ENCODE data around the gene PLA2G3.
A peak's percentile ranks its signal among the peaks of the same experiment; 100 is the strongest.
"Not testable (repeated sequence)": the region's sequence is repeated elsewhere in the genome, so short reads cannot be mapped to it uniquely, and the experiment has no call there.

Gene PLA2G3

DNA sequence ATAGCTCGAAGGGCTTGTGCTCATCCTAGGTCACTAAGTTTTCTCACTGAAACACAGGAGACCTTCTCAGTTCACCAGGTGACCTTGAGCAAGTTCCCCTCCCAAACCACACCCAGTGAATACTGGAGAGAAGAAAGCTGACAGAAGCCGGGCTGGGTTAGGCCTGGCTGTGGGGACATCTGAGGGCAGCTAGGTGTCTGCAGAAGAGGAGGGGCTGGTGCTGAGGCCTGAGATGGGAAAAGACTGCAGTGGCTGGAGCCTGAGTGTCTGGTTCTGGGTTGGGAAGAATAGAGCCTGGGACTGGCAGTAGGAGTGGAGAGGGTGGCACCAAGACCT is 18.1 kb downstream of the PLA2G3 start:
- no peak for DNase-seq

DNA sequence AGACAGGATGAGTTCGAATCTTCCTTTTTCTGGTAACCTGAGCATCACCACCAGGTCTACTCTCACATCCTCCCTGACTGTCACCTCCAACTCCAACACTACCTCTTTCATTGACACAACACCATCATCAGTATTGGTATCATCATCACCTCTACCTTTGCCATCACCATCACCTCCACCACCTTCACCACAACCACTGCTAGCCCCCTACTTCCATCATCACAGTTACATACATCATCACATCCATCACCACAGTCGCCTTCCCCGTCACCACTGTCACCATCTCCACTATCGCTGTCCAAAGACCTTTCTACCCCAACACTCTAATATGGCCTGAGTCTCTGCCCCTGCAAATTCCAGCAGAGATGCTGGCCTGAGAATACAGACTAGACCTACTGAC is 18.9 kb downstream of the PLA2G3 start:
- no peak for DNase-seq

DNA sequence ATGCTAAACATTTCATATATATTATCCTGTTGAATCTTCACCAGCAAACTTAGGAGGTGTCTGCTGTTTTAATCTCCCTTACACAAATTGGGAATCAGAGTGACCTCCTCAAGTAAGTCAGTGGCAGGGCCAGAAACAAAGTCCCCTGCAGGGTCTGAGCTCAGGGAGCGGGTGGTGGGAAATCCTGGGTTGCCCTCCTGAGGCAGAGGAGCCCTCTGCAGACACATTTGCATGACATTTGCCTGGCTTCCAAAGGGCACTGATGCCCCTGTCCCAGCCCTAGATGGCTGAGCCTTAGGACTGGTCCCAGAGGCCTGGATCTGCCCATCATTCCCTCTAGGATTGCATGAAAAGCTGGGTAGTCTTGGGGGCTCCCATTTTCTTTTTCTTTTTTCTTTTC is 19.7 kb downstream of the PLA2G3 start:
- DNase-seq = no peak

DNA sequence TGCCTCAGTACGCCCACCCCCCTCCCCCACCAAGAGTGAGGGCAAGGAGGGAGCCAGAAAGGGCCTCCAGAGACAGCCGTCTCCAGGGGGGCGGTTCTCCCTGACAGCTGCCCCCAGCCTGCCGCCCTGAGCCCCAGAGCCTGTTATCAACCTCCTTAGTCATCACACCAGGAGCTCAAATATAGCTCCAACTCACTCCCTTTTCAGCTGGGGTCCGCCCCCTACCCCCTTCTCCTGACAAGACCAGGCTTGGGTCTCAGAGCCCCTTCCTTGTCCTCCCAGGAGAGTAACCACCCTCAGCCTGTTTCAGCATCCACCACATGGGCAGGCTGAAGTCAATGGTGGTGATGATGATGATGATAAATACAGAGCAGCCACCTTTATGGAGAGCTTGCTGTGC is 20.1 kb downstream of the PLA2G3 start:
- no peak for DNase-seq

DNA sequence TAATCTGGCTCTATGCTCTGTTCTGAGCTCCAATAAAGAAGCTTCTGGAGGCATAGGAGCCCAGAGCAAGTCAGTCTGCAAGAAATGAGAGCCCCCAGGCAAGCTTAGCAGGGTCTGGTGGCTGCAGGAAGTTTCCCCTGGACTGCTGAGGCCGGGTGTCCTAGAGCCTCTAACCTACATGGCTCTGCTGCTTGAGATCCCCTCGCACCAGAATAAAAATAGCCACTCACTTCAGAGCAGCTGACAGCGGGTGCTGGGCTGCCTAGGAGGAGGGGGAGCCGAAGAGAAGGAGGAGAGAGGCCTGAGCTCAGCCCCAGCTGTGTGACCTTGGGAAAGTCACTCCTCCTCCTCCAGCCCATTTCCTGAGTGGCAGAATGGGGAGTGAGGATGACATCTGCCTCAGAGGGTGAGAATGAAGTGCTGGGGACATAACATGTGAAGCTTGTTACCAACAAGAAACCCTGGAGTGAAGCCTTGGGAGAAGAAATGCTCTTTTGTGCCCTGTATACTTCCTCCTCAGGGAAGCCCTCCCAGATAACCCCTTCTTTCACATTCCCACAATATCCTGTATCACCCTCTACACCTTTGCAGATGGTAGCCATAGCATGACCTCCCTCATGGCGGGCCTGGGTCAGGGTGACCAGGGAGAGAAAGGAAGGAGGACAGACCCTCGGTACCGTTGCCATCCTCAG is 21.1 kb downstream of the PLA2G3 start:
- DNase-seq = peak in 1 of 2 experiments; percentile 15

DNA sequence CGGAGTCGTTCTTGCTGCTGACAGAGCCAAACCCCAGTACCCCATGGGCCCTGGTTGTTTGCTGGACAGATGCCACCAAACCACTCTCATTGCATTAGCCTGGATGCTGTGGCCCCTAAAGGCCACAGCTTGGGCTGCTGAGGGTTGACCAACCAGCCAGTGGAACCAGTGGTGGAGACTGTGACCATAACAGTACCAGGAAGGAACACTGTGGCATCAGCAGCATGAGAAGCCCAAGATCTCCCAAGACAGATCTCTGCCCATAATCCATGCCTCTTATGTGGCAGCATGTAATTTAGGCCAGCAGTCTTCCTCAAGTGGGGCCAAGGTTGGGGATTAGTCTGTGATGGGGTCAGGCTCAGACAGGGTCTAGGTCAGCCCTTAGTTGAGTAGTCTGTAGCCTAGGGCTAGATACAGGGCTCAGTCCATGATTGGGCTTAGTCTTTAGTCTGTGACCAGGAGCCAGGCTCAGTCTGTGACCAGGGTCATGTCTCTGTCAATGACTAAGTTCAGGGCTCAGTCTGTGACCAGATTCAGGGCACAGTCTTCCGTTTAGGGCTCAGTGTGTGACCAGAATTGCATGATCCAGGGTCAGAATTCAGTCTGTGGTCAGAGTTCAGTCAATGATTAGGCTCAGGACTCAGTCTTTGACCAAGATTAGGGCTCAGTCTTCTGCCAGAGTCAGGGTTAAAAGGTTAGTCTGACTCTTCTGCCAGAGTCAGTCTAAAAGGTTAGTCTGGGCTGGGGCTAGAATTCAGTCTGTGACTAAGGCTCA is 22.1 kb downstream of the PLA2G3 start:
- DNase-seq = no peak

DNA sequence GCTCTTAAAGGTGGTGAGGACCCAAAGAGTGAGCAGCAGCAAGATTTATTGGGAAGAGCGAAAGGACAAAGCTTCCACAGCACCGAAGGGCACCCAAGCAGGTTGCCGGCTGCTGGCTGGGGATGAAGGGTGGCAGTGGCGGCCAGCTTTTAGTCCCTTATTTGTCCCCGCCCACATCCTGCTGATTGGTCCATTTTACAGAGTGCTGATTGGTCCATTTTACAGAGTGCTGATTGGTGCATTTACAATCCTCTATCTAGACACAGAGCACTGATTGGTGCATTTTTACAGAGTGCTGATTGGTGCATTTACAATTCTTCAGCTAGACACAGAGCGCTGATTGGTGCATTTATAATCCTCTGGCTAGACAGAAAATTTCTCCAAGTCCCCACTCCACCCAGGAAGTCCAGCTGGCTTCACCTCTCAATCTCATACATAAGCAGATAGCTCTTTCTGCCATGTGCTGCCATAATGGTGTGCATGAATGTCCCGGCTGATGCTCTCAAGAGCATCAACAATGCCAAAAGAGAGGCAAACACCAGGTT is 27.7 kb downstream of the PLA2G3 start:
- DNase-seq = not testable (repeated sequence)

DNA sequence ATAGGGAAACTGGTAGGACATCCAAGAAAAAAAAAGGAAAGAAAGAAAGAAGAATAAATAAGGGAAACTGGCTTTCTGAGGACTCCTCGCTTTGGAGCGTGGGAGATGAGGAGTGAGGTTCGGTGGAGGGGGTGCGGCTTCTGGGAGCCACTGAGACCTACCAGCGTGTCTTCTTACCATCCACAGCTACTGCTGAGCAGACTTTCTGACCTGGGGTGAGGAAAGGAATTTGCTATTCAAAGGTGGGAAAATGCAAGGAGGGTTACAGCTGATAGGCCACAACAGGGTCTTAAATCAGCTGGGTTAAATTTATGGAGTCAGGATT is 32.5 kb downstream of the PLA2G3 start:
- DNase-seq = no peak

DNA sequence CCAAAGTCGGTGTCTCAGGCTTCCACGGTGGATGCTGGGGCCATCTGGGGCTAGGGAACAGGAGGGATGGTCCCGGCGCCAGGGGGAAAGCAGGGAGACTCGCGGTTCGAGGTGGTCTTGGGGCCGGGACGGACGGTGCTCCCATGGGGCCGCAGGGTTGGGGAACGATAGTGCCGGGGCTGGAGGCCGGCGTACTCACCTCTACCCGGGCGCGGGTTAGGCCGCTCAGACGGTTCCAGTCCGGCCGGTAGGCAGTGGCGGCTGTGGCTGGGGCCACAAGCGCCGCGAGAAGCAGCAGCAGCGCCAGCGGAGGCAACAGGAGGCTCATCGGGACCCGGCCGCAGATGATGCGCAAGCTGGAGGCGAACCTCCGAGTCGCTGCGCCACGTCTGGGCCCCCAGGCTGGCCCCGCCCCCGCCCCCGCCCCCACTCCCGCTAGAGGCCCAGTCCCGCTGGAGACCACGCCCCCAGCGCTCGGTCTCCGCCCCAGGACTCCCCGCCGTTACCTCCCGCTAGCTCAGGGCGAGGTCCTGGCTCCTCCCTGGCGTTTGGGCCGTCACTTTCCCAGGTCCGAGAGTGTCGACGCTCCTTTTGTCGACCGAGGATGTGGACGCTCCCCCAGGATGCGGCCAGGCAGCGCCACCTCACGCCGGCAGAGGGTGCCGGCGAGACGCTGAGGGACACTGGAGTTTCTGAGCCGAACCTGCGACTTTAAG is 33.0 kb downstream of the PLA2G3 start, which contains the start of gene SELENOM:
Gene SELENOM (minus strand): TSS at position 391 of the 716 bp plus-strand sequence. CDS start 63 bp downstream, at position 328.
- peak; percentile 97 for DNase-seq

DNA sequence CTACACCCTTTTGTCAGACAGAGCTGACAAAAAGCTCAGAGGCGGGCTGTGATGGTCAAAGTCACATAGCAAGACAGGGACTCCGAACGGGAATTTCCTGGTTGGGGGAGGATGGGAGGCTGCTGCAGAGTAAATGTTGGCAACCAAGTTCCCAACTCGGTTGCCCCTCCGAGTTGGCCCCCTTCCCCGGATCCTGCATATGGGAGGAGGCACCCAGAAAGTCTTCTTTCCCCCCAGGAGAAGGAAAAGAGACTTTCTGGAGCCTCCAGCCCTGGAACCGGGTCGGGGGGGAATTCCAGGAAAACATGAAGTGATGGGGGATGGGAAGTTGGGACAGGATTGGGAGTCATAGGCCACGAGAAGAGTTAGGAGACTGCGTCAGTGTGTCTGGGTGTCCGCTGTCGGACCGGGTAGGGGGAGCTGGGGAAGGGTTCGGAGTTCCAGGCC is 33.6 kb downstream of the PLA2G3 start:
- DNase-seq = no peak

DNA sequence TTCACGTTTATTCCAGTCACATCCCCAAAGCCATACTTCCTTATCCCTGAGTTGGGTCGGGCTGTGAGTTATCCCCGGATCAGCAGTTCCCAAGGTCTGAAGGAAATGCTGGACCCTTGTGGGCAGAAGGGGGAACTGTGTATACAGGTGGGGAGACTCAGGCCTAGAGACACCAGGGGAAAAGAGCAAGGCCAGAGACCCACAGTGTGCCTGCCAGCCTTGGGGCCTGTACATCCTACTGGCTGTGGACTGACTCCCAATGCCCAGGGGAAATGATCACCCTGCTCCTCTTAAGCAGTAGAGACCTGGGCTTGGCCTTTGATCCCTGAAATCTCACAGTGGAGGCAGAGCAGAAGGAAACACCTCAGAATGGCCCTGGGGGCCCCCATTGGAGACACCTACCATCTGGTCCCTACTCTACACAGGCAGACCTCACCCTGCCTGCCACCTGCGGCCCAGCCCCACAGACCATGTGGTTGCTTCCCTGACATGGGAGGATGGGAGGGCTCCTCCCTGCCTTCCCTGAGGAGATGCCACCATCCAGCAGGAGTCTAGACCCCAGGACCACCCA is 34.2 kb downstream of the PLA2G3 start:
- DNase-seq = no peak

DNA sequence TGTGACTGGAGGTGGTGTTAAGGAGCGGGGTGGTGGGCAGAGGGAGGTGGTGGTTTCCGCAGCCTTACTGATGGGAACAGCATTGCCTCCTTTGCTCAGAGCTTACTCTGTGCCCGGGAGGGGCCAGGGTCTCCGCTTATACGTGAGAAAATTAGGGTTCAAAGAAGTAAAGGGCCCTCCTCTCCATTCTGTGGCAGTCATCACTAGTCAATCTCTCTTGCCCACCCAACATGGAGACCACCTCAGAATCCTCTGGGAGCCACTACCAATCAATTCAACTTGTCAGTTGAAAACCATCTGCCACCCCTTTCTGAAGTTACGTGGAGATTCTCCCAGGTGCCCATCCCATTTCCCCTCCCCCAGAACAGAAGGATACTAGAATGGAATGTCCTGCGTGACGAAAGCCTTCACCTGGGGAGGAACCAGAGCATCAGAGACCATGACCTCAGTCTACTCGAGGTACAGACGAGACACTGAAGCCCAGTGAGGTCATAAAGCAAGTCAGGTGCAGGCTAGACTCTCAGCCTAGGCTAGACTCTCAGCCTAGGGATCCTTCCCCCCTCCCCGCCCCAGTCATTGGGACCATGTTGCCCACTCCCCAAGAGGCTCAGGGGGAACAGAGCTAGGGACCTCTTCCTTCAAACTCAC is 34.9 kb downstream of the PLA2G3 start:
- no peak for DNase-seq

DNA sequence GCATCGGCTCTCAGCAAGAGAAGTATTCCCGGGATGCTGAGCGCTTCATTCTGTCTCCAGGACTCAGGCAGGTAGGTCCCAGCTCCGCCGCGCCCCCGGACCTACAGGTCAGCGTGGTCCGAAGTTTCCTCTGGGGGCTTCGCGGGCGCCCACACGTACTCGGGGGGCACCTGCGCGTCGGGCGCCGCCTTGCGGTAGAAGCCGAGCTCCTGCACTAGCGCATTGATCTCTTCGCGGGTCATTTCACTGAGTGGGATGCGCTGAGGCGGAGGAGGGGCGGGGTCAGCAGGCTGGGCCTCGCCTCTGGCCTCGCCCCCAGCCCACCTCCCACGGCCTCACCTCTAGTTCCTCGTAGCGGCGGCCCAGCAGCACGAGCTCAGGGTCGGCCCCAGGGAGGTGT is 35.4 kb downstream of the PLA2G3 start:
- no peak for DNase-seq

DNA sequence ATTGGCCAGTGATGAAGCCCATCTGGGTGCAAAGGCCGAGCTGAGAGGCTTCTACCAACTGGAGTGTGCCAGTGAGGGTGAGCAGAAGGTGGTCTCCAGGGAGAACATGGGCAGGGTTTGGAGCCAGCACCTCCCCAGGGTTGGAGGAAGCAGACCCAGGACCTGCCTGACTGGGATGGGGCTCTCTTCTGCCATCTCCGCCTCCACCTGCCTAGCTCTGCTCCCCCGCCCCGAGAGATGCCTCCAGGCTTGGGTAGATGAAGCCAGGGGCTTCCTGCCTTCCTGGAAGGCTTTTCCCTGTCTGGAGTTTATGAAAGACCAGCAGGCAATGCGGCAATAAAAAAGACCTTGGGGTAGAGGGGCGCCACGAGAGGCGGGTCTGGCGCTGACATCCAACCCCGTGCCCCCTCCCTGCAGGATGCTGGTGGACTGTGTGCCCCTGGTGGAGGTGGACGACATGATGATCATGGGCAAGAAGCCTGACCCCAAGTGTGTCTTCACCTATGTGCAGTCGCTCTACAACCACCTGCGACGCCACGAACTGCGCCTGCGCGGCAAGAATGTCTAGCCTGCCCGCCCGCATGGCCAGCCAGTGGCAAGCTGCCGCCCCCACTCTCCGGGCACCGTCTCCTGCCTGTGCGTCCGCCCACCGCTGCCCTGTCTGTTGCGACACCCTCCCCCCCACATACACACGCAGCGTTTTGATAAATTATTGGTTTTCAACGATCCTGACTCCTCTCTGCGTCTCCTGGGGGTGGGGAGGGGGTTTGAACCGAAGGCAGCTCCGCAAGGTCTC is 36.2 kb downstream of the PLA2G3 start:
- DNase-seq = no peak

DNA sequence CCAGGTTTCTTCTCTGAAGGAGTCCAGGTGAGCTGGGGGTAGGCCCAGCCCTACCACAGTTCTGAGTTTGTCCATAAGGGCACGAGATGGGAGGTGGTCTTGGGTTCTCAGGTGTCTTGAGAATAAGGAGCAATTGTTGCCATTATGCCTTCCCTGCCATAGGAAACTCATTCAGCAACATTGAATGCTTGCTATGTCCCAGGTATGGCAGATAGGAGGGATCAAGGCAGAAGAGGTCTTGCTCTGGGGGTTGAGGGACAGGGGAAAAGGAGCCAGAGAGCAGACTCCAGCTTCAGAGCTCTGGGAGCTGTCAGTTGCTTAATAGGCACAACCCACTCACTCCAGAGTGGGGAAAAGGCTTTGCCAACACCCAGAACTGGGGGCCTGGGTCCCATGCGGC is 37.2 kb downstream of the PLA2G3 start:
- DNase-seq = no peak

DNA sequence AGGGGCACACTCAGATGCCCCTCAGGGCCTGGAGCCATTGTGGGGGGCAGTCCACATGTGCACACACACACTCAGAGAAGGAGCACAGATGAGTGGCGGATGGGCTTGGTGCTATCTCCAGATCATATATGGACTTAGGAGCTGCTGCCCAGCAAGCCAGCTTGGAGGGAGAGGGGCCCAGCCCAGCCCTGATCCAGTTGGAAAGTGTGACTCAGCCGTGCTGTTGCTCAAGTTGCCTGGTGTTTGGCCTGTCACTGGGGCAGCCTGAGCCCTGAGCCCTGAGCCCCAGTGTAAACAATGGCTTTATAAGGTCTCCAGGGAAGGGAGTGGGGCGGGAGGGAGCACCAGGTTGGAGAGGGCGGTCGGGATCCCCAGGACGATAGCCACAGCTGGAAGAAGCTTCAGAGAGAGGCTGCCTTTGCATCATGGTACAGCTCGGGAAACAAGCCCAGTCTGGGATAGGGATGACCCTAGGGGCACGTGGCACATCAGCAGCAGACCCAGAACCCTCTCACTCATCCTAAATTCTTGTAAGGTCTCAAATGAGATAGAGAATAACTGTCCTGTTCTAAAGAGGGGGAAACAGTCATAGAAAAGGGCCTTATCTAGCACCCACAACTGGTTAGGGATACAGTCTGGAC is 37.7 kb downstream of the PLA2G3 start:
- no peak for DNase-seq

DNA sequence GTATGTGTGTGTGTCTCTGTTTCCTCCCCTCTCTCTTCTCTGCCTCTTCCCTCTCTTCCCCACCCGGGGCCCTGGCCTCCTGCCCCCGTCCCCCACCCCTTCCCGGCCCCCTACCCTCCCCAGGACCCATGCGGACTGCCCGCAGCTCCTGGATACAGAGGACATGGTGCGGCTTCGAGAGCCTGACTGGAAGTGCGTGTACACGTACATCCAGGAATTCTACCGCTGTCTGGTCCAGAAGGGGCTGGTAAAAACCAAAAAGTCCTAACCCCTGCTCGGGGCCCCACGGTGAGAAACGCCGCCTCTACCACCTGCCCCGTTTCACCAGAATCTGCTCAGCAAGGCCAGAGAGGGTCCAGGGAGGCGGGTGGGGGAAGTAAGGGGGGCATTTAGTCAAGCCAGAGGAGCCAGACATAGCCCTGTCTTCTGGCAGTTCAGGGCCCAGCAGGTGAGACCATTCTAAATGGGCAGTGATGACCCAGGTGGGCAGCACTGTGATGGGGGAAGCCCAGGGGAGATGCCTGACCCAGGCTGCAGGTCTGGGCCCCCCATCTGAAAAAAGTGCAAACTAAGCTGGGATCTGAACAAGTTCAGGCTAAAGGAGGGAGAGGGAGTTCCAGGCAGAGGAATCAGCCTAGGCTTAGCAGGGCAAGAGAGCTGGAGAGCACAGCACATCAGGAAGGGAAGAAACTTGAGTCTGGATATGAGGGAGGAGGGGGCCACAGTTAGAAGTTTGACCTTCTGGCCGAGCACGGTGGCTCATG is 39.4 kb downstream of the PLA2G3 start:
- no peak for DNase-seq

DNA sequence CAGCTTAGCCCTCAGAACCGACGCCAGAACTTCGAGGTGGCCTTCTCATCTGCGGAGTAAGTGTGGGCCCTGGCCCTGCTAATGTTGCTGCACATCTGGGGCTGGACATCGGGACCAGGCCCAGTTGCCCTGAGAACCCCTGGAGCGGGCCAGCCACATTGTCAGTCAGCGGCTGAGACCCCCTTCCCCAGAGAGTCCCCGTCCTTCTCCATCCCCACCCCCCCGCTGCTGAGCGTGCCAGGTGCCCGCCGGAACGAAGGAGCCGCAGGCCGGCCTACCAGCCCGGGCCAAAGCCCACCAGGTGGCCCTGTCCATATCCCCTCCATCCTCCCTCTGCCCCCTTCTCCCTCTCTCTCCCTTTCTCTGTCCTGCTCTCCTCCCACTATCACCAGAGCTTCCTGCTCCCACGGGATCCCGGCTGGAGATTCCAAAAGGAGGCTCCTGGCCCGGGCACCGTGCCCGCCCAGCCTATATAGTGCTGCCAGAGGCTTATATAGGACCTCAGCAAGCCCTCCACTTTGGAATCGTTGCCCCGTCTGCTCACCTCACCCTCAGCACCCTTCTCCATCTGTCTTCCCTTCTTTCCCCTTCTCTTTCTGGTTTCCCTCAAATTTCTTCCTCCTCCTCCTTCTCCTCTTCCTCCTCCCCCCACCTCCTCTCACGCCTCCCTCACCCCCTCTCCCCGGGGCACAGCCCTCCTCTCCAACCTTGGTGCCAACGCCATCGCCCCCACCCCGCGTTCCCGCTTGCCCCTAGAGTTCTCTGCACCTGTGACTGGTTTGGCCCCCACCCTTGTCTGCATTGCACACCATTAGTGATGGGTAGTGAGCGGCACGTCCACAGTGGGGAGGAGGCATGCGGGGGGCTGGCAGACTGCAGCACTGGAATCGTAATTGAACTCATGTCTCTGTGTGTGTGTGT is 40.2 kb downstream of the PLA2G3 start:
- DNase-seq = no peak

DNA sequence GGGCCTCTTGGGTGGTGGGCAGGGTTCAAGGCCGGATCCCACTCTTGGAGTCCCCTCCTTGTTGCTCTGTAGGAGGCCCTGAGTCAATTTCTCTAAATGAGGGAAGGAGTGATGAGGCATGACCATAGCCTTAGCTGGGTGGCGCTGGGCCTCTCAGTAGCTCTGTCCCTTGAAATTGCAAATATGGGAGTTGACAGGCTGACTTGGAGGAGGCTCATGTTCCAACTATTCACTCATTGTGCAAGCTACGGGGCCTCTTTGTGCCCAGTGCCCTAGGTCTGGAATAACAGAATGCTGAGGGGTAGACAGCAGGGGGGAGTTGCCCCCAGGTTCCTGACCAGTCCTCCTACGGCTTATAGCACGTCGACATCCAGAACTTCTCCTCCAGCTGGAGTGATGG is 40.9 kb downstream of the PLA2G3 start:
- DNase-seq = no peak

Data from SHP77 (cell line).